Peyer's patch (tissue), 4 donors: ENCODE measurements around the gene RHBDL1. TPM values are rescaled to one million over a fixed set of nuclear protein-coding genes. Genes with fewer than 3 reads are reported as not detected.

Experiments
- DNase-seq, 3 donors: peaks; one replicate each; pipeline ENCODE4 v3.0.0-alpha.2; 2017 to 2019
- H3K27ac ChIP-seq, 4 donors: fragments of 200-600 bp; sonication (generic); one replicate each; pipeline ENCODE4 v1.5.1; 2016 to 2019
- H3K27me3 ChIP-seq, 2 donors: fragments of 200-600 bp; sonication (generic); one replicate each; pipeline ENCODE4 v1.5.1; 2019
- H3K36me3 ChIP-seq, 3 donors: fragments of 200-600 bp; sonication (generic); one replicate each; pipeline ENCODE4 v1.5.1; 2016 to 2019
- H3K4me1 ChIP-seq, 4 donors: fragments of 200-600 bp; sonication (generic); one replicate each; pipeline ENCODE4 v1.5.1; 2016 to 2019
- H3K4me3 ChIP-seq, 4 donors: fragments of 200-600 bp; sonication (generic); 1 replicate in 3 of 4; 2 replicates in 1 of 4; pipeline ENCODE4 v1.5.1; 2016 to 2019; ENCODE audit warnings: mild to moderate bottlenecking in 1 of 4
- H3K9me3 ChIP-seq, 4 donors: fragments of 200-600 bp; sonication (generic); one replicate each; pipeline ENCODE4 v1.5.1; 2016 to 2019; ENCODE audit warnings: mild to moderate bottlenecking in 1 of 4
- POLR2A ChIP-seq, 2 donors: fragments of 450-650 bp; IDR thresholded peaks; one replicate each; pipeline ENCODE4 v1.5.1; 2017; ENCODE audit warnings: antibody characterized with exemption in 2 of 2, mild to moderate bottlenecking in 2 of 2, moderate library complexity in 2 of 2
- total RNA-seq, 4 donors: library from RNA; depleted of rRNA; stranded (reverse); fragments of >200 nt; gene quantifications; one replicate each; pipeline ENCODE4 v1.1.0, GENCODE V29; 2016
- TF ChIP-seq, protein P1 (sequence below), 6 experiments: fragments of 450-650 bp in 4 of 6; fragments of 200-600 bp in 2 of 6; sonication (generic) in 1 of 6; IDR thresholded peaks; one replicate each; pipeline ENCODE4 v1.5.1; 2017 to 2019; ENCODE audit warnings: antibody characterized with exemption in 6 of 6, mild to moderate bottlenecking in 3 of 6, moderate library complexity in 1 of 6

RHBDL1 gene
- total RNA-seq, 4 donors from 2014 or later = 4.1 to 13.6 (median 9.9) TPM

DNA sequence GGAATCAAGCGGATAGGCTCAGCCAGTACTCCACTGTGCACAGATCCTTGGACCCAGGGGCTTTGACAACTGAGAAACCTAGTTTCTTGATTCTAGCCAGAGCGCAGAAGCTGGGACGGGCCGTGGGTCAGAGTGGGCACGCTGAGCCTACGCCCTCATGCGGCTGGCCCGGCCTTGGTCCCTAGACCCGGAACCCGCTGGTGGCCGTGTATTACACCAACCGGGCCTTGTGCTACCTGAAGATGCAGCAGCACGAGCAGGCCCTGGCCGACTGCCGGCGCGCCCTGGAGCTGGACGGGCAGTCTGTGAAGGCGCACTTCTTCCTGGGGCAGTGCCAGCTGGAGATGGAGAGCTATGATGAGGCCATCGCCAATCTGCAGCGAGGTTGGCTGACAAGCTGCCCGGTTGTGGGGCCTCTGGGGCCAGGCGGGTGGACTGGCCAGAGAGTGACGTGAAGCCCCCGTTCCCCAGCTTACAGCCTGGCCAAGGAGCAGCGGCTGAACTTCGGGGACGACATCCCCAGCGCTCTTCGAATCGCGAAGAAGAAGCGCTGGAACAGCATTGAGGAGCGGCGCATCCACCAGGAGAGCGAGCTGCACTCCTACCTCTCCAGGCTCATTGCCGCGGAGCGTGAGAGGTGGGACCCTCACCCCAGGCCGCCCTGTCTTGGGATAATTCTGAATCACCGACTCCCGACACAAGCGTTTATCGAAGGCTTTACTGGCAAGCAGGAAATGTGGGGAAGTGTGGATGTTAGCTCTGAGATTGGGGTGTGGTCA lies 5.7 kb downstream of the RHBDL1 start:
- H3K4me1 ChIP-seq = peaks cover 7 to 58% (median 38%) of the 10 kb centered on the region in 4 donors
- H3K27me3 ChIP-seq = no peaks in the 10 kb centered on the region
- no peaks in the 10 kb centered on the region for H3K9me3 ChIP-seq
- TF ChIP-seq POLR2A (IDR thresholded peaks at IDR 0.05) = no peak
- TF ChIP-seq, protein P1, sequence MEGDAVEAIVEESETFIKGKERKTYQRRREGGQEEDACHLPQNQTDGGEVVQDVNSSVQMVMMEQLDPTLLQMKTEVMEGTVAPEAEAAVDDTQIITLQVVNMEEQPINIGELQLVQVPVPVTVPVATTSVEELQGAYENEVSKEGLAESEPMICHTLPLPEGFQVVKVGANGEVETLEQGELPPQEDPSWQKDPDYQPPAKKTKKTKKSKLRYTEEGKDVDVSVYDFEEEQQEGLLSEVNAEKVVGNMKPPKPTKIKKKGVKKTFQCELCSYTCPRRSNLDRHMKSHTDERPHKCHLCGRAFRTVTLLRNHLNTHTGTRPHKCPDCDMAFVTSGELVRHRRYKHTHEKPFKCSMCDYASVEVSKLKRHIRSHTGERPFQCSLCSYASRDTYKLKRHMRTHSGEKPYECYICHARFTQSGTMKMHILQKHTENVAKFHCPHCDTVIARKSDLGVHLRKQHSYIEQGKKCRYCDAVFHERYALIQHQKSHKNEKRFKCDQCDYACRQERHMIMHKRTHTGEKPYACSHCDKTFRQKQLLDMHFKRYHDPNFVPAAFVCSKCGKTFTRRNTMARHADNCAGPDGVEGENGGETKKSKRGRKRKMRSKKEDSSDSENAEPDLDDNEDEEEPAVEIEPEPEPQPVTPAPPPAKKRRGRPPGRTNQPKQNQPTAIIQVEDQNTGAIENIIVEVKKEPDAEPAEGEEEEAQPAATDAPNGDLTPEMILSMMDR (IDR thresholded peaks at IDR 0.05) = peak in 1 of 6 experiments; percentile 2
- H3K27ac ChIP-seq = peak overlapping the region; percentile 91 to 97 (median 94)
- peak overlapping the region; percentile 73 to 98 (median 94) for H3K4me3 ChIP-seq
- peak in 1 of 3 donors; percentile 70 for DNase-seq
- H3K36me3 ChIP-seq = peaks cover 0 to 22% (median 0%) of the 10 kb centered on the region in 3 donors

DNA sequence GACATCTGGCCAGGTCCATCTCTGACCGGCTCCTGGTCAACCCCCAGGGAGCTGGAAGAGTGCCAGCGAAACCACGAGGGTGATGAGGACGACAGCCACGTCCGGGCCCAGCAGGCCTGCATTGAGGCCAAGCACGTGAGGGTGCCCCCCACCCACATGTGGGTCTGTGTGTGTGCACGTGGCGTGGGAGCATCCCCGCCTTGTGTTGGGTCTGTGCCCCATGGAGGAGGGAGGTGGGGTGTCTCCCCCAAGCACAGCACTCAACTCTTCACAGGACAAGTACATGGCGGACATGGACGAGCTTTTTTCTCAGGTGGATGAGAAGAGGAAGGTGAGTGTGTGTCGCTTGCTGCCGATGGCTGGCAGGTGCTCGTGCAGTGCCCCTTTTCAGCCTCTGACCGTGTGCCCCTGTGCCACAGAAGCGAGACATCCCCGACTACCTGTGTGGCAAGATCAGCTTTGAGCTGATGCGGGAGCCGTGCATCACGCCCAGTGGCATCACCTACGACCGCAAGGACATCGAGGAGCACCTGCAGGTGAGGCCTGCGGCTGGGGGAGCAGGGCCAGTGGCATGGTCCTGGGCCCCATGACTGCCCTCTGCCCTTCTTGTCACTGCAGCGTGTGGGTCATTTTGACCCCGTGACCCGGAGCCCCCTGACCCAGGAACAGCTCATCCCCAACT lies 6.4 kb downstream of the RHBDL1 start:
- H3K9me3 ChIP-seq = no peaks in the 10 kb centered on the region
- no peak overlapping the region for H3K4me3 ChIP-seq
- H3K36me3 ChIP-seq = peaks cover 0 to 27% (median 0%) of the 10 kb centered on the region in 3 donors
- peaks cover 4 to 51% (median 36%) of the 10 kb centered on the region in 4 donors for H3K4me1 ChIP-seq
- no peak overlapping the region for H3K27ac ChIP-seq
- H3K27me3 ChIP-seq = no peaks in the 10 kb centered on the region
- no peak for TF ChIP-seq POLR2A (IDR thresholded peaks at IDR 0.05)
- TF ChIP-seq, protein P1 (IDR thresholded peaks at IDR 0.05) = no peak
- DNase-seq = no peak

DNA sequence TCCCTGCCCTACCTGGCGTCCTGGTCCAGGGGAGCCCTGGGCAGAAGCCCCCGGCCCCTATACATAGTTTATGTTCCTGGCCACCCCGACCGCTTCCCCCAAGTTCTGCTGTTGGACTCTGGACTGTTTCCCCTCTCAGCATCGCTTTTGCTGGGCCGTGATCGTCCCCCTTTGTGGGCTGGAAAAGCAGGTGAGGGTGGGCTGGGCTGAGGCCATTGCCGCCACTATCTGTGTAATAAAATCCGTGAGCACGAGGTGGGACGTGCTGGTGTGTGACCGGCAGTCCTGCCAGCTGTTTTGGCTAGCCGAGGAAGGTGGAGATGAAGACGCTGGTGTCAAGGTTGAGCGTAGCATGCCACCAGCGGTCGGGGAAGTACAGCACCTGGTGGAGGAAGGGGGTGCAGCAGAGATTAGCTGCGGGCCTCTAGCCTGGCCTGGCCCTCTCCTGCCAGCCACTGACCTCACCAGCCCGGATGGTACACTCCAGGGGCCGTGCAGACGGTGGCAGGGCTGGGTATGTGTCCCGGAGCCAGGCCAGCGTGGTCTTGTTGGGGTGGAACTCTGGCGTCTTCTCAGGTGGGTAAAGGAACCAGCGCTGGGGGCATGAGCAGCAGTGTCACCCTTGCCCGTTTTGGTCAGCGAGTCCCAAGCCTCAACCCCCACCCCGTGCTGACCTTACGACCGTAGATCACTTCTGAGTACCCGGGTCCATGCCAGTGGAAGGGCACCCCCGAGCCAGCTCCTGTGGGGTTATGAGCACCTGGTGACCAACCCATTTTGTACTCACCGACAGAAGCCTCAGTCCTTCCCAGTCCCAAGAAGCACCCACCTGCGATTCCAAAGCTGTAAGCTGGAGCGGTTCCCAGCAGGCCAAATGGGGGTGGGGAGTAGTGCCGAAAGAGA lies 7.3 kb downstream of the RHBDL1 start:
- TF ChIP-seq POLR2A (IDR thresholded peaks at IDR 0.05) = no peak
- TF ChIP-seq, protein P1 (IDR thresholded peaks at IDR 0.05) = no peak
- Histone ChIP-seq H3K27ac (no peak overlapping the region), H3K36me3 (peaks cover 0 to 32% (median 0%) of the 10 kb centered on the region in 3 donors), H3K27me3 (no peaks in the 10 kb centered on the region), H3K4me1 (peaks cover 0 to 45% (median 32%) of the 10 kb centered on the region in 4 donors), H3K4me3 (peak overlapping the region in 3 of 4 donors; percentile 58 to 83 (median 83)), H3K9me3 (no peaks in the 10 kb centered on the region)
- DNase-seq = no peak

DNA sequence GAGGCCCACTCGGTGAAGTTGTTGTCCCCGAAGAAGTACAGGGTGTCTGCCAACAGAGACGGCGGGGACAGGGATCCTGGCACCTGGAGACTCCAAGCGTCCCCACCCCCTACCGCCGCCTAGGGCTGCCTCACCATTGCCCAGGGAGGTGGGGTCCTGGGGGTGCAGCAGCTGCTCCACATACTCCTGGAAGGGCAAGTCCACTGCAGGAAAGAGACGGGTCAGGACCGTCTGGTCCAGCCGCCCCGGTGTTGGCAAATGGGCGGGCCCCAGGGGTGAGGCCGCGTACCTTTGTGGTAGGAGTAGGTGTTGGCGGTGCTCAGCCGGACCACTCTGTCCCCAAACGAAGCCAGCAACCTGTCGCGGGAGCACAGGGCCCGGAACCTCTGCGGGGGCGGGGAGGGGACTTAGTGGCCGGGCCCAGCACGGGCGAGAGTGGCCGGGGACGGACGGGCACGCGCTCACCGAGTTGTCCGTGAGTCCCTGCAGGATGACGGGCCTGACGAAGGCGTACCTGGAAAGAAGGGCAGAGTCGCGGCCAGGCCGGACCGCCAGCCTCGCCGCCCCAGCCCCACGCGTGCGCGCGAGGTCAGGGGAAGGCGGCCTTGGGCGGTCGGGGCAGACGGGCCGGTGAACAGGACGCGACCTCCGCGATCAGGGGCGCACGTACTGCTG lies 8.1 kb downstream of the RHBDL1 start:
- DNase-seq = no peak
- no peaks in the 10 kb centered on the region for H3K9me3 ChIP-seq
- peak overlapping the region; percentile 58 to 83 (median 72) for H3K4me3 ChIP-seq
- no peaks in the 10 kb centered on the region for H3K27me3 ChIP-seq
- H3K4me1 ChIP-seq = peaks cover 0 to 45% (median 31%) of the 10 kb centered on the region in 4 donors
- TF ChIP-seq, protein P1 (IDR thresholded peaks at IDR 0.05) = no peak
- no peak for TF ChIP-seq POLR2A (IDR thresholded peaks at IDR 0.05)
- H3K36me3 ChIP-seq = peaks cover 0 to 32% (median 0%) of the 10 kb centered on the region in 3 donors
- peak overlapping the region; percentile 55 to 85 (median 68) for H3K27ac ChIP-seq
